CD4-positive, alpha-beta T cell treated with Interleukin-10 for 1 hour (primary cell): Measurements from ENCODE around the gene SDR42E1.
"Not testable (repeated sequence)": the region's sequence is repeated elsewhere in the genome, so short reads cannot be mapped to it uniquely, and the experiment has no call there.

Experiments
- DNase-seq: peaks from one replicate; pipeline ENCODE4 v3.0.0-alpha.2; 2020

SDR42E1 gene

GRCh38 chr16:82002831-82003230, 8.4 kb downstream of the SDR42E1 start:
- DNase-seq, result no peak

GRCh38 chr16:81997738-81998137, 13.5 kb downstream of the SDR42E1 start:
- DNase-seq, result no peak

DNA sequence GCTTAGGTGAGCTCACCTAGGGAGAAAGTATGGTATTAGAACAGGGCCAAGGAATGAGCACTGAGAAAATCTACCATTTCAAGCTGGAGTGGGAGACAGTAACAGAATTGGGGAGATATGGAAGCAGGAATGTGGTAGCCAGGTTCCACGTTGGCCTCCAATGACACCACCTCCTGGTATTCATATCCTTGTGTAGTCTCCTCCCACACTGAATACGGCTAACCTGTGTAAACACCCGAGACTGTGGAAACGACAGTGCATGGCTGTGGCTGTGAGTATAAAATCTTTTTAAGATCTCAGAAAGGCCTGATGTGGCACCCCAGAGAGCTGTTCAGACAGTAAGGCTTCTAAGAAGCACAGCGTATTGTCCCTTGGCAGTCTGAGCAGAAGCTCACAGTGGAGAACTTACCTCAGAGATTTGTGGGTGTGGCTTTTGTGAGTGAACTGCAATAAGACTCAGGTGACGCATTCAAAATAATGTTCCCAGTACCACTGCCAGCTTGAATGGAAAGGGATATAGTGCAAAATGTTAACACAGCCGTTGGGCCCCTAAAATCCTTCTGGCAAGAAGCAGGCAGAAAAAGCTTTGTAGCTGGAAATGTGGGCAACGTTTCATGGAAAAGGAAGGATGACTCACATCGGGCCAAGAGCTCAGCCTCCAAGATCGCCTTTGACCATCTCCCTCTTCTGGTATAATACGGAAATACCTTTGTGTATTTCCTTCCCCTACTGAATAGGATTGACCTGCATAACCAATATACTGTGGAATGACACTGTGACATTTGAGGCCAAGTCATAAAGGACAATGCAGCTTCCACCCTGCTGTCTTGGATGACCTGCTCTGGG, 14.4 kb downstream of the SDR42E1 start:
- no peak for DNase-seq

DNA sequence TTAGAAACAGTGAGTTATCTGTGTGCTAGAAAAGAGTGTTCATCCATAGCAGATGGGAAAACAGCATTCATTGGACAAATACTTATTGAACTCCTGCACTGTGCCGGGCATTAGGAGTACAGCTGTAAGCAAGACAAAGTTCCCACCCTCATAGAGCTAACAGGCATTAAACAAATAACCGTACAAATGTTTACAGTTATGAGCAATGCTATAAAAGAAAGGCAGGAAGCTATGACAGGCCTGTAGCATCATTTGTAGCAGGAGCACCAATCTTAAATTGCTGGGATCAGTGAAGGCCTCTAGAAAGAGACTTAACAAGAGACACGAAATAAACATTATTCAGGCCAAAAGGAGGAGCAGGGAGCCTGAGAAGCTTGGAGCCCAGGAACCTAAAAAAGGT, 15.6 kb downstream of the SDR42E1 start:
- no peak for DNase-seq

- DNase-seq, result no peak
These were observed 16.8 kb downstream of the SDR42E1 start for GRCh38 chr16:81994485-81994884.

- DNase-seq, result no peak
These were observed 18.4 kb downstream of the SDR42E1 start for GRCh38 chr16:81992859-81993258.

- no peak for DNase-seq
These were observed 23.6 kb downstream of the SDR42E1 start for GRCh38 chr16:81987706-81988105.

DNA sequence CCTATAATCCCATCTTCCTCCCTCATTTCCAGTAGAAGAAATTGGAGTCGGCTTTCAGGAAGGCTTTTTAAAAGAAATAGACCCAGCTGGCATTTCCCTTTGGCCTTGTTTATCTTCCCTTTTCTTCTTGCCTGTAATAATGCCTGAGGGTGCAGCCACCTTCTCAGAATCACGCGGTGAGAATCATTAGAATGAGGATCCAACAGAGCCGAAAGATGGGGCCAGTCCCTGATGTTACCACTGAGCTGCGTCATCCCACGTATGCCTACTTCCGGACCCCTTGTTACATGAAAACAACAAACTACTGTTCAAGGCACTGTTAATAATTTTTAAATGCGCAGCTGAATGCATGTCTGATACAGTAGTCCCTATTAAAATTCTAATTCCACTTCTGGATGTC, 24.1 kb downstream of the SDR42E1 start:
- DNase-seq, result no peak

GRCh38 chr16:81977335-81977942, 33.8 kb downstream of the SDR42E1 start:
- DNase-seq, result not testable (repeated sequence)

- no peak for DNase-seq
These were observed 35.6 kb downstream of the SDR42E1 start for GRCh38 chr16:81975637-81976036.

GRCh38 chr16:81973737-81974136, 37.5 kb downstream of the SDR42E1 start:
- DNase-seq, result no peak

- DNase-seq, result no peak
These were observed 39.4 kb downstream of the SDR42E1 start for GRCh38 chr16:81971853-81972252.

DNA sequence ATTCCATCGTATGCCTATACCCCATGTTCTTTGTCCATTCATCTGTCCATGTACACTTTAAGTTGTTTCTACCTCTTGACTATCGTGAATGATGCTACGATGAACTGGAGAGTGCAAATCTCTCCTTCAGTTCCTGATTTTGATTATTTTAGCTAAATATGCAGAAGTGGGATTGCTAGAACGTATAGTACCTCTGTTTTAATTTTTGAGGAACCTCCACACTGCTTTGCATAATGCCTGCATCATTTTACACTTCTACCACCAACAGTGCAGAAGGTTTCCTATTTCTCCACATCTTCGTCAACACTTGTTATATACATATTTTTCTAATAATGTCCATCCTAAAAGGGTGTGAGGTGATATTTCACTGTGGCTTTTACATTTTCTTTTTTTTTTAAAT, 43.9 kb downstream of the SDR42E1 start:
- DNase-seq, result no peak

DNA sequence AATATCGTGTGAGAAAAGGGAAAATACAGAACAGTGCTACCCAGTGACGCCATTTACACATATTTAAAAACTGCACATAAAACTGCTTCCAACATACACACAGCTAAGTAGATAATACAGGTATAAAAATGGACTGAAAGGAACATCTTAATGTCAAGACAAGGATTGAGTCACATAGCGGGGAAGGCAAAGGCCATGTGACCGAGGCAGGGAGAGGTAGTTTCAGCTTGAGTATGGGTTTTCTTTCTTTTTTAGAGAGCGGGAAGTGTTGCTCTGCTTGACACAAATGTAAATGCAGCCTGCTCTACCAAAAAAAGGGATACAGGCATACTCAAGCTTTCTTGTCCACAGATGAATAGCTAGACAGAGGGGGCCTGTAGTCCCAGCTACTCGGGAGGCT, 46.5 kb downstream of the SDR42E1 start:
- DNase-seq, result no peak

- DNase-seq, result no peak
These were observed 54.9 kb downstream of the SDR42E1 start for GRCh38 chr16:81956213-81956948.

DNA sequence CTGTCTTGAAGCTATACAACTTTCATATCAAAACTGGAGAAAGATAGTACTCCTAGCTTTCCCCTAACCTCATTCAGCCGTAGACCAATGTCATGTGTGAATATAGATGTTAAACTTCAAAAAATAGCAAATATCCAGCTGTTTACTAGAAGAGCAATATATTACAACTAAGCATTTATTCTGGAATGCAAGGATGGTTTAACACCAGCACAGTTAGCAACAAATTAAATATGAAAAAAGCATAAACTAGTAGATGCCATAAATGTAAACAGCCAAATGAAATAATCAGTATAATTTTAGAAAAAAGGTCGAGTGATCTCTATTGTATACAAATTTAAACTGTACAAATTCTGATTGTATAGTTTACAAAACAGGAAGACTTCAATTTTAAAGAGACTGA, 59.7 kb downstream of the SDR42E1 start:
- DNase-seq, result no peak

DNA sequence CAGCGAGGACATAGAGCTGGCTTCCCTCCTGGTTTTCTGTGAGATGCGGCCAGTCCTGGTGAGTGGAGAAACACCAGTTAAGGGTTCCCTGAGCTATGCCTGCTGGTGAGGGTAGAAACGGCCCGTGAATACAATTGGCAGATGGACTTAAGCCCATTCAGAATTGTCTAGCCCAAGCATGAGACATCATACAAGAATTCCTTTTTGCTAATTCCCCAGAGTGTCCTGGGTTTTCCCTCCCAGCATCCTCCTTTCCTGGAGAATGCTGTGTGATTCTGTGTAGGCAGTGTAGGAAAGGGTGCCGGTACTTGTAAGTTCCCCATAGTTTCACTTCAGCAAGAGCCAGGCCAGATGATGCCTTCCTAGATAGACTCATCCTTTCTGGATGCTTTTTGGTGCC, 65.1 kb downstream of the SDR42E1 start:
- no peak for DNase-seq

- no peak for DNase-seq
These were observed 65.6 kb downstream of the SDR42E1 start for GRCh38 chr16:81945665-81946064.

DNA sequence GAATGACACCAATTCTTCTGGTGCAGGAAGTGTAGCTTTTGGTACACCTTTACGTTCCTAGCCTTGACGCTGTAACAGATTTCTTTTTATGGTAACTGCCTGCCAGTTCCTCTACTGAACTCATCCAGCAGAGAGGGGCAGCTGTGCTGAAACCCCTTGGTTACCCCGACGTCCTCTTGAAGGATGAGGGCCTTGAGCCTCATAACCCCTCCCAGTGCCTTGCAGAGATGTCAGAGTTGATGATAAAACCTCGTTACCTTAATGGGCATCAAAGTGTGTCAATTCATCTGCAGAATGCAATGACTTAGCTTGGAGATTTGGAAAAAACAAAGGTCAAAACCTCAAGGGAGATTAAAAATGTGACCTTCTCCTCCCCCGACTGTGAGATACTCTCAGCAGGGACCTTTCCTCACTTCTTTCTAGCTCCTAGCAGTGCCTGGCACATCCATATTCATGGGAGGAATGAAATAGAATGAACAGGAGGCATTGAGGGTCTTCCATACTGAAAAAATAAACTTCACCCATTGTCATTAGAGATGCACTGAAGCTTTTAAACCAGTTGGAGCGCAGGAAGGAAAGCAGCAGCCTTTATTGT, 69.2 kb downstream of the SDR42E1 start:
- no peak for DNase-seq

GRCh38 chr16:81940781-81941560, 70.3 kb downstream of the SDR42E1 start:
- peak; percentile 17 for DNase-seq

GRCh38 chr16:81939164-81940056, 71.9 kb downstream of the SDR42E1 start:
- no peak for DNase-seq
